Measurements from ENCODE around the gene DEPDC7. TPM values are rescaled to one million over a fixed set of nuclear protein-coding genes. Genes with fewer than 3 reads are reported as not detected.

Gene DEPDC7
- total and polyA plus RNA-seq, 4 donors, result 7.1 to 64.8 (median 41.5) TPM

- no peak overlapping the region for H3K4me3 ChIP-seq (ENCODE audit: low read depth in 1 of 3, low read length in 3 of 3)
- H3K4me1 ChIP-seq (ENCODE audit: control insufficient read depth in 4 of 4, insufficient read depth in 4 of 4, low read length in 3 of 4), result no peaks in the 10 kb centered on the region
- no peak for DNase-seq (ENCODE audit: low spot score)
- H3K9me3 ChIP-seq (ENCODE audit: control insufficient read depth in 4 of 4, low read length in 3 of 4), result no peaks in the 10 kb centered on the region
- WGBS, result 97% methylated on average over 5 of the region's 5 CpGs
- TF ChIP-seq SP1 (IDR thresholded peaks at IDR 0.05), result no peak
- no peaks in the 10 kb centered on the region for H3K36me3 ChIP-seq (ENCODE audit: control insufficient read depth in 4 of 4, insufficient read depth in 3 of 4, low read depth in 1 of 4, low read length in 3 of 4)
- H3K9ac ChIP-seq (ENCODE audit: low read depth in 1 of 2, low read length in 2 of 2), result no peak overlapping the region
- no peak overlapping the region for H3K27ac ChIP-seq (ENCODE audit: low read depth in 1 of 2, low read length in 2 of 2)
- H3K27me3 ChIP-seq (ENCODE audit: control insufficient read depth in 4 of 4, insufficient read depth in 4 of 4, low read length in 3 of 4), result no peaks in the 10 kb centered on the region
Measured at GRCh38 chr11:32985600-32985999, 30.1 kb upstream of the DEPDC7 start.

- no peaks in the 10 kb centered on the region for H3K27me3 ChIP-seq (ENCODE audit: control insufficient read depth in 4 of 4, insufficient read depth in 4 of 4, low read length in 3 of 4)
- no peaks in the 10 kb centered on the region for H3K36me3 ChIP-seq (ENCODE audit: control insufficient read depth in 4 of 4, insufficient read depth in 3 of 4, low read depth in 1 of 4, low read length in 3 of 4)
- no peak overlapping the region for H3K27ac ChIP-seq (ENCODE audit: low read depth in 1 of 2, low read length in 2 of 2)
- H3K9ac ChIP-seq (ENCODE audit: low read depth in 1 of 2, low read length in 2 of 2), result no peak overlapping the region
- no peak for TF ChIP-seq HNF4G (IDR thresholded peaks at IDR 0.05)
- no peak for TF ChIP-seq MAX (IDR thresholded peaks at IDR 0.05)
- no peak for TF ChIP-seq ATF3 (IDR thresholded peaks at IDR 0.05)
- H3K9me3 ChIP-seq (ENCODE audit: control insufficient read depth in 4 of 4, low read length in 3 of 4), result peaks cover 0 to 4% (median under 1%) of the 10 kb centered on the region in 4 donors
- H3K4me3 ChIP-seq (ENCODE audit: low read depth in 1 of 3, low read length in 3 of 3), result no peak overlapping the region
- H3K4me1 ChIP-seq (ENCODE audit: control insufficient read depth in 4 of 4, insufficient read depth in 4 of 4, low read length in 3 of 4), result no peaks in the 10 kb centered on the region
- no peak for DNase-seq (ENCODE audit: low spot score)
- 85% methylated on average over 8 of the region's 8 CpGs for WGBS
Measured at GRCh38 chr11:32987851-32988250, 27.8 kb upstream of the DEPDC7 start.

- TF ChIP-seq YY1 (IDR thresholded peaks at IDR 0.05) (no peak), ZBTB33 (IDR thresholded peaks at IDR 0.05) (no peak), MAX (IDR thresholded peaks at IDR 0.05) (no peak), HNF4A (conservative IDR thresholded peaks at IDR 0.05) (no peak), NR2F2 (IDR thresholded peaks at IDR 0.05) (no peak), SP1 (IDR thresholded peaks at IDR 0.05) (no peak), HNF4G (IDR thresholded peaks at IDR 0.05) (no peak), FOXA2 (IDR thresholded peaks at IDR 0.05) (no peak), RAD21 (IDR thresholded peaks at IDR 0.05) (no peak), REST (IDR thresholded peaks at IDR 0.05) (no peak)
- WGBS, result 44% methylated on average over 1 of the region's 1 CpG
- H3K9ac ChIP-seq (ENCODE audit: low read depth in 1 of 2, low read length in 2 of 2), result no peak overlapping the region
- peaks cover 0 to 4% (median under 1%) of the 10 kb centered on the region in 4 donors for H3K9me3 ChIP-seq (ENCODE audit: control insufficient read depth in 4 of 4, low read length in 3 of 4)
- H3K4me1 ChIP-seq (ENCODE audit: control insufficient read depth in 4 of 4, insufficient read depth in 4 of 4, low read length in 3 of 4), result no peaks in the 10 kb centered on the region
- H3K27me3 ChIP-seq (ENCODE audit: control insufficient read depth in 4 of 4, insufficient read depth in 4 of 4, low read length in 3 of 4), result no peaks in the 10 kb centered on the region
- H3K27ac ChIP-seq (ENCODE audit: low read depth in 1 of 2, low read length in 2 of 2), result no peak overlapping the region
- DNase-seq (ENCODE audit: low spot score), result no peak
- no peaks in the 10 kb centered on the region for H3K36me3 ChIP-seq (ENCODE audit: control insufficient read depth in 4 of 4, insufficient read depth in 3 of 4, low read depth in 1 of 4, low read length in 3 of 4)
- H3K4me3 ChIP-seq (ENCODE audit: low read depth in 1 of 3, low read length in 3 of 3), result no peak overlapping the region
Measured at GRCh38 chr11:32990481-32990880, 25.2 kb upstream of the DEPDC7 start.

Measured in liver (tissue), 9 donors.